Ectodermal cell (in vitro differentiated cells): ENCODE results near the gene AZIN2.
A peak's percentile ranks its signal among the peaks of the same experiment; 100 is the strongest.

Source experiments
- H3K27ac ChIP-seq: 2 replicates; pipeline ENCODE4 v1.7.0; 2013; ENCODE audit warnings: mild to moderate bottlenecking, low read depth, low read length; ENCODE audit not compliant: insufficient read depth, poor library complexity, severe bottlenecking
- H3K27me3 ChIP-seq: 2 replicates; pipeline ENCODE4 v1.7.0; 2013; ENCODE audit warnings: mild to moderate bottlenecking, low read length; ENCODE audit not compliant: insufficient read depth, control insufficient read depth, poor library complexity, severe bottlenecking
- H3K36me3 ChIP-seq: one replicate; pipeline ENCODE4 v1.7.0; 2013; ENCODE audit warnings: low read length; ENCODE audit not compliant: control insufficient read depth, insufficient read depth
- H3K4me1 ChIP-seq: one replicate; pipeline ENCODE4 v1.7.0; 2013; ENCODE audit warnings: low read length; ENCODE audit not compliant: control insufficient read depth, insufficient read depth
- H3K4me3 ChIP-seq: 2 replicates; pipeline ENCODE4 v1.7.0; 2013; ENCODE audit warnings: low read depth, low read length, control low read depth; ENCODE audit not compliant: insufficient read depth
- H3K9me3 ChIP-seq: 2 replicates; pipeline ENCODE4 v1.7.0; 2013; ENCODE audit warnings: mild to moderate bottlenecking, low read length, moderate library complexity; ENCODE audit not compliant: control insufficient read depth
- WGBS, 2 experiments: methylation state at CpG; one replicate each; pipeline ENCODE4 v1.1.7; 2013; ENCODE audit warnings: missing lambda C conversion rate in 2 of 2; 5-methylcytosine and 5-hydroxymethylcytosine counted together

The AZIN2 gene

DNA sequence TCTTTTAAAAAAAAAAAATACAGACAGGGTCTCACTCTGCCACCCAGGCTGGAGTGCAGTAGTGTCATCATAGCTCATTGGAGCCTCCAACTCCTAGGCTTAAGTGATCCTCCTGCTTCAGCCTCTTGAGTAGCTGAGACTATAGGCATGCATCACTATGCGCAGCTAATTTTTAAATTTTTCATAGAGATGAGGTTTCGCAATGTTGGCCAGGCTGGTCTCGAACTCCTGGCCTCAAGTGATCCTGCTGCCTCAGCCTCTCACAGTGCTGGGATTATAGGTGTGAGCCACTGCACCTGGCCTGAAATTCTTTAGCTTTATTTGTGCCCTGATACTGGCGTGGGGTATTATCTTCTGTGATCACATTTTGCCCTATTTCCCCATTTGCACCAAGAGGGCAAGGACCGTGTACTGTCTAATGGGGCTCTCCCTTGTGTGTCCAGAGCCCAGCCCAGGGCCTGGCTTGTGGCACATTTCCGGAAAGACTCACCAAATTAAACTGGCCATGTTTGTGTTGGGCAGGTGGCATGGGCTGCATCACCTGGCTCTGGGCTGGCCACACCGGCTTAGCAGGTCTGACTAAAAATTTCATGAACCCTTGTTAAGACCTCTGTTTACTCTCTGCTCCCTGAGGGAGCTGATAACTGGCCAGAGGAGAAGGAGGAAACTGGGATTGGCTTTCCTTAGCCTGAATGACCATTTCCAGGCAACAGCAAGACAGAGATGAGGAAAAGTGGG, 68.7 kb downstream of the AZIN2 start:
- no peaks in the 10 kb centered on the region for H3K9me3 ChIP-seq
- no peak overlapping the region for H3K4me3 ChIP-seq
- H3K4me1 ChIP-seq: peaks cover 26% of the 10 kb centered on the region
- H3K27me3 ChIP-seq: no peaks in the 10 kb centered on the region
- H3K27ac ChIP-seq: no peak overlapping the region
- WGBS, 2 experiments: 95 to 96% methylated on average over 7 of the region's 7 CpGs
- no peaks in the 10 kb centered on the region for H3K36me3 ChIP-seq

DNA sequence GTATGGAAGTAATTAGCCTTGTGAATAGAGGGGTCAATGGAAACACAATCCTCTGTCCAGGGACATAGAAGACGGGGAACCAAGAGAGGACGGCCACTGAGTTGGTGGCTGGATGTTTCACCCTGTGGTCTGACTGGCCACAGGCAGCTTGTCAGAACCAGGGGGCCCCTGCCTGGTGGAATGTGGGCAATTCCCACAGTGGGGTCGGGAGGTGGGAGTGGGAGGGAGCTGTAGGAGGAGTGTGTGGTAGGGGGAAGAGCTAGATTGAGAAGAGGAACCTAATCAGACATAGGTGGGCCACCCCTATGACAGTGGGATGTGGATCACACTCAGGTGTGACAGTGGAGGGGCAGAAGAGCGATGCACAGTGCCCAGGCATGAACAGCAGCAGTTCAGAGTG, 69.6 kb downstream of the AZIN2 start:
- no peaks in the 10 kb centered on the region for H3K36me3 ChIP-seq
- no peak overlapping the region for H3K4me3 ChIP-seq
- H3K4me1 ChIP-seq: peaks cover 26% of the 10 kb centered on the region
- WGBS, 2 experiments: 80 to 83% methylated on average over 4 of the region's 4 CpGs
- H3K27ac ChIP-seq: no peak overlapping the region
- H3K27me3 ChIP-seq: no peaks in the 10 kb centered on the region
- H3K9me3 ChIP-seq: no peaks in the 10 kb centered on the region

DNA sequence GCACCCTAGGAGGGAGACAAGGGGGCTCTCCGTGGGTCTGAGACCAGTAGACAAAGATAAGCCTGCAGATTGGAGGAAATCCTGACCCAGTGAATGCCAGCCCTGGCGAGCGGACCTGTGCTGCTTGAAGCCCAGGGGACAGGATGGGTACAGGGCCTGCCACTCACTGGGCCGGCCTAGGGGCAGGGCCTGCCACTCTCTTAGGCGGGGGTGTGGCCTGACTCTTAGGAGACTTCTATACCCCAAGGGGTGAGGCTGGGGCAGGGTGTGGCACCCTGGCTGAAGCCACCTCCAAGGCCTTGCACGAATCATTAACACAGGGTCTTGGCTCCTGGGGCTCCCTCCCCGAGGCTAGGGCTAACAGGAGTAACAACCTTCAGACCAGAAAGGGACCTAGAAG, 70.2 kb downstream of the AZIN2 start:
- H3K36me3 ChIP-seq: no peaks in the 10 kb centered on the region
- H3K27ac ChIP-seq: peak overlapping the region; percentile 79
- 75 to 80% methylated on average over 7 of the region's 7 CpGs for WGBS, 2 experiments
- H3K9me3 ChIP-seq: no peaks in the 10 kb centered on the region
- H3K4me1 ChIP-seq: peaks cover 26% of the 10 kb centered on the region
- no peaks in the 10 kb centered on the region for H3K27me3 ChIP-seq
- no peak overlapping the region for H3K4me3 ChIP-seq

- H3K4me1 ChIP-seq: peaks cover 26% of the 10 kb centered on the region
- peak overlapping the region; percentile 4 for H3K27ac ChIP-seq
- H3K9me3 ChIP-seq: no peaks in the 10 kb centered on the region
- 14 to 39% methylated on average over 2 of the region's 2 CpGs for WGBS, 2 experiments
- no peak overlapping the region for H3K4me3 ChIP-seq
- H3K36me3 ChIP-seq: no peaks in the 10 kb centered on the region
- no peaks in the 10 kb centered on the region for H3K27me3 ChIP-seq
Measured at GRCh38 chr1:33152685-33153432, 71.9 kb downstream of the AZIN2 start.

GRCh38 chr1:33153650-33154049, 72.7 kb downstream of the AZIN2 start:
- Histone ChIP-seq H3K9me3 (no peaks in the 10 kb centered on the region), H3K27ac (peak overlapping the region; percentile 4), H3K36me3 (no peaks in the 10 kb centered on the region), H3K4me1 (peaks cover 26% of the 10 kb centered on the region), H3K4me3 (no peak overlapping the region), H3K27me3 (no peaks in the 10 kb centered on the region)
- WGBS, 2 experiments: 95 to 98% methylated on average over 2 of the region's 2 CpGs

- Histone ChIP-seq H3K4me1 (peaks cover 24% of the 10 kb centered on the region), H3K9me3 (no peaks in the 10 kb centered on the region), H3K36me3 (no peaks in the 10 kb centered on the region), H3K27ac (no peak overlapping the region), H3K4me3 (no peak overlapping the region), H3K27me3 (peaks cover 7% of the 10 kb centered on the region)
- 91 to 94% methylated on average over 4 of the region's 4 CpGs for WGBS, 2 experiments
Measured at GRCh38 chr1:33155877-33156538, 75.1 kb downstream of the AZIN2 start.

- 91 to 94% methylated on average over 4 of the region's 4 CpGs for WGBS, 2 experiments
- Histone ChIP-seq H3K36me3 (no peaks in the 10 kb centered on the region), H3K9me3 (no peaks in the 10 kb centered on the region), H3K27me3 (peaks cover 8% of the 10 kb centered on the region), H3K4me1 (peaks cover 18% of the 10 kb centered on the region), H3K27ac (no peak overlapping the region), H3K4me3 (no peak overlapping the region)
Measured at GRCh38 chr1:33157131-33157530, 76.2 kb downstream of the AZIN2 start.

DNA sequence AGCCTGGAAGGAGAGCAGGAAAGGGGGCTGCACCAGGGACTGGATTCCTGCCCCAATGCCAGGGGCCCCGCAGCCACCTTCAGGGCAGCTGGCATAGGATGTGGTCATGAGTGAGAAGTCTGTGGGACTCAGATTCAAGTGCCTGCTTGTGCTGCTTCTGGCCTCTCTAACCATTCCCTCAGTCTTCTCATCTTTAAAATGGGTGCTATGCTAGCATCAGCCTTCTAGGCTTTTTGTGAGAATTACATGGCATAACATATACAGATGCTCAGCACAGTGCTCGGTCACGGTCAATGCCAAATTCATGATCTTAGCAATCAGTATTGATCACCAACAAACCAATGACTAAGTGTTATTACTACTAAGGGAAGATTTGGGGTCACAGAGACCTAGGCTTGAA, 77.4 kb downstream of the AZIN2 start:
- Histone ChIP-seq H3K9me3 (no peaks in the 10 kb centered on the region), H3K4me1 (peaks cover 15% of the 10 kb centered on the region), H3K27ac (no peak overlapping the region), H3K4me3 (no peak overlapping the region), H3K36me3 (no peaks in the 10 kb centered on the region), H3K27me3 (peaks cover 12% of the 10 kb centered on the region)
- 87 to 100% methylated on average over 3 of the region's 3 CpGs for WGBS, 2 experiments

DNA sequence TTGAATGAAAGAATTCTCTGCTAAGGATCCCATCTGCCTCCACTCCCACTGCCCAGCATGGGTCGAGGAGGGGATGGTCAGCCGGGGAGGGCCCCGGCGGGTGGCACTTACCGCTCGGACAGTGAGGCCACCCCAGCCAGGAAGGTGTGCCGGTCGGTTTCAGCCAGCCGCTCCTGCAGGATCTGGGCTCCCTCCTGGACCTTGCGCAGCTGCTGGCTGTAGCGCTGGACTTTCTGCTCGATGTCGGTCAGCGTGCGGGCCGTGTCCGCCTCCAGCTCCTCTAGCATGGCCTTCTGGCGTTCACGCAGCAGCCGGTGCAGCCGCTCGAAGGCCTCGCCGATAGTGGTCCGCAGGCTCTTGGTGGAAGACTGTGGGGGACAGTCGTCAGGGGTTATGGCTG, 78.6 kb downstream of the AZIN2 start:
- 96 to 97% methylated on average over 26 of the region's 26 CpGs for WGBS, 2 experiments
- Histone ChIP-seq H3K9me3 (no peaks in the 10 kb centered on the region), H3K4me3 (no peak overlapping the region), H3K4me1 (peaks cover 25% of the 10 kb centered on the region), H3K36me3 (no peaks in the 10 kb centered on the region), H3K27ac (no peak overlapping the region), H3K27me3 (peaks cover 12% of the 10 kb centered on the region)

DNA sequence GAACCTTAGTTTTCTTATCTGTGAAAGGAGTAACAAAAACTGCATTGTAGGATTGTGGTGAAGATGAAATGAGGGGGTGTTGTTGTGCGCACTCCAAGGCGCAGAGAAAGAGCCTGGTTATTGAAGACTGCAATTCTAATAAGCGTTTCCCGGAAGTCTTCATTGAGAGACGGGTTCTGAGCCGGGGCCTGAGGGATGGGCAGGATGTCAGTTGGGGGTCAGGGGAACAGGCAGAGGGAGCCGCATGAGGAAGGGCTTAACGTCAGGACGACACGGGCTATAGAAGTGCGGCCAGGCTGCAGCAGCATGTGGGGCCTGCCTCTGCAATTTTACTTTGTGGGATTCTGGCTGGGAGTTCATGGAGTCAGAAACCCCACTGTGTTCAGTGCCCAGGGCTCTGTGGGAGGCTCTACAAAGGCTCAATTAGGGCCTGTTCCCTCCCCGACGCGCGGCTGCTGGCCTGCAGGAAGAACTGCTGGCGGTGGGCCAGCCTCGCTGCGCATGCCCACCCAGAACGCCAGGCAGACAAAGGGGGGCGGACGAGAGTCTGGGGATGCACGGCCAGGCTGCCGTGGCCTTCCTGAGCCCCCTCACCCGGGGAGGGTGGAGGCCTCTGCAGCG, 80.2 kb downstream of the AZIN2 start:
- Histone ChIP-seq H3K9me3 (no peaks in the 10 kb centered on the region), H3K36me3 (no peaks in the 10 kb centered on the region), H3K27me3 (peaks cover 12% of the 10 kb centered on the region), H3K27ac (peak overlapping the region; percentile 1), H3K4me1 (peaks cover 26% of the 10 kb centered on the region), H3K4me3 (no peak overlapping the region)
- 27 to 33% methylated on average over 25 of the region's 25 CpGs for WGBS, 2 experiments
